IPS-NIHi11 (cell line): ENCODE results near the gene XCR1.

Source experiments
- DNase-seq: peaks from one replicate; pipeline ENCODE4 v3.0.0; 2012; ENCODE audit warnings: mixed read lengths, low spot score

XCR1 gene

DNA sequence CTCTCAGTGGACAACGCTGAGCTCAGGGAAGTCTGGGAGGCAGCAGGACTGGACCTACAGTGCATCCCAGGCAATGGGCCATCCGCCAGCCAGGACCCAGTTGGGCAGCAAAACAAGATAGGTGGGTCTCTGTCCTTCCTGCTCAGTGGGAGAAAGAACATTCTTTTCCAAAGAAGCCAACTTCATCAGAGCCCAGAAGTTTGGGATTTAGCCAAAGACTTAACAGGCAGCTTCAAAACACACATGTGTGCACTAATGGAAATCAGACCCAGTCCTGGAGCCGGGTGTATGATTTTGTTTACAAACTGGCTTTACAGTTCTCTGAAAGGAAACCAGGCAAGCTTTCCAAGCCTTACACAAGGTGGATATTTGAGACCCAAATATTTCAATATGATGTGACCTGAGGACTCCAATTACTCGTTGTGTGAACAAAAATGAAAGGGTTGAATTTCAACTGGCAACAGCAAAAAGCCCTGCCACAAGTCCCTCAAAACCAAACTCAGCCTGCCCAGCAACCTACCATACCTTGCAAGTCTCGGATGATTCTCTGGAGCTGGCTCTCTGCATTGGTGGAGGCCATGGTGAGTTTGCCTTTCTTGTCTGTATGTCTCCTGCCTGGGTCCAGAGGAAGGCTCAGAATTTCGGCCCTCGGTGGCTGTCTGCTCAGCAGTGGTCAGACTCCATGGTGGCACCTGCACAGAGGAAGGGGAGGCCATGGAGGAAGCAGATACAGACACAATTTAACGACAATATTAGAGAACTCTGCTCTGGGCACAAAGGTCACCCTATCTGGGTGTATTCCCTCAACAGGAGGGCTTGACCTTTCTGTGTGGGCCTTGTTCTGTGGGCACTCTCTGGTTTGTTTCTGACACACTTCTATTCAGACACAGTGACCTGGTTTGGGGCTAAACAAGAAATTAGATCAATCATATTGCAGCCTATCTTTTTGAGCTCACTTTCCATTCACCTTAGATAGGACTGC is 42.7 kb downstream of the XCR1 start:
- no peak for DNase-seq

DNA sequence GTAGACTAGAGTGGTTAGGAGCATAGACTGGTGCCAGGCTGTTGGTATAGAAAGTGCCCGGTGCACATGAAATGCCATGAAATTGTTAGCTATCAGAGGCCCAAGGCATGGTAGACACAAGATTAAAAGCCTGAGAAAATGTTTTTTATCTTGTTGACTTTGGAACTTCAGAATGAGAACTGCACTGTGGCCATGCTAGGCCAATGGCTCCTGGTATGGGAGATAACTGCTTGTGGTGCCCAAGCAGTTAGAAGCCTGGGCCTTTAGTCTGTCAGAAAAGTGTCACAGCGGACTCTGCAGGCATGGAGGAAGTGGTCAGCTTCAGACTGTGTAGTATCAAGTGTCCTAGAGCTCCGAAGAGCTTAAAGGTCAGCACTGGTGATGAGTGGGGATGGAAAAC is 43.5 kb downstream of the XCR1 start:
- no peak for DNase-seq

DNA sequence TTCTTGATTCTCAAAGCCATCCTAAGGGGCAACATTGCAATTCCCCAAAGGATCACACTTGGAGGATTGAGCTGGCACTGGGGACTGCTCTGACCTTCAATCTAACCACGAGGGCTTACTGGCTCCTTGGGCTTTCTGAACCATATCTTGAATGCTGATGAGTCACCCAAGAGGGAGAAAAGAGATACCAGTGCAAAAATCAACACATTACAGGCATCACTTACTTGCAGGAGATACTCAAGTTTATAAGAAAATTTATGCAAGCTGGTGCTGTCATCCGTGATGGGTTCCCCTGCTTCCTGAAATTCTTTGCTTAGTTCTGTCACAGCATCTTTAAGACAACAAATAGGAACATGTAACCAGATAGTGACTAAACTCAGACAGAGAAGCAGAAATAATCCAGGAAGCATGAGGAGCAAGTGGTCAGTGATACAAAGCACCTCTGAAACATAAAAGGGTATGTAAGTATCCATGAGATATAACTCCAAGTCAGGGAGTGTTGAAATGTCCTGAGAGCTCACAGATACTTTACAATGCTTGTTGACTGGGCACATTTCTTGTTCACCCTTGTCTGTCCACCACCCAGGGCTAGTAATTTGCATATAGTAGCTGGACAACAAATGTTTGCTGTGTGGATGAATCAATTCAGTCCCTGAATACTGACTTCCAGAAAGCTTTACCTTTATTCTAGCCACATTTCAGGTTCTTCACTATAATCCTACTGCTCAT is 45.8 kb downstream of the XCR1 start:
- DNase-seq = no peak

DNA sequence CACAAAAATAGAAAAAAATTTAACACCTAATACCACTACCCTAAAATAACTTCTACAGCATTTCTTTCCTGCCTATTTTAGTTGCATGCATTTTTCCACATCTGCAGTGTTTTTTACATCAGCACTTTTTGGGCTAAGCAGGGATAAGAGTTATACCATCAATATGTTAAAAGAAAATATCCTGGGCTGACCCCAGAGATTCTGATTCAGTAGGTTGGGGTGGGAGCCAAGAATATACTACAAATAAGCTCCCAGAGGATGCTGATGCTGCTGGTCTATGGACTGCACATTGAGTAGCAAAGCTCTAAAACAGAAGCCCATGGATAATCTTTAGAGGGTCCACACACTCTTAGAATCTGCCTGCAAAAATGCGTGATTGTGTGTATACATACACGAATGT is 46.5 kb downstream of the XCR1 start:
- DNase-seq = no peak

DNA sequence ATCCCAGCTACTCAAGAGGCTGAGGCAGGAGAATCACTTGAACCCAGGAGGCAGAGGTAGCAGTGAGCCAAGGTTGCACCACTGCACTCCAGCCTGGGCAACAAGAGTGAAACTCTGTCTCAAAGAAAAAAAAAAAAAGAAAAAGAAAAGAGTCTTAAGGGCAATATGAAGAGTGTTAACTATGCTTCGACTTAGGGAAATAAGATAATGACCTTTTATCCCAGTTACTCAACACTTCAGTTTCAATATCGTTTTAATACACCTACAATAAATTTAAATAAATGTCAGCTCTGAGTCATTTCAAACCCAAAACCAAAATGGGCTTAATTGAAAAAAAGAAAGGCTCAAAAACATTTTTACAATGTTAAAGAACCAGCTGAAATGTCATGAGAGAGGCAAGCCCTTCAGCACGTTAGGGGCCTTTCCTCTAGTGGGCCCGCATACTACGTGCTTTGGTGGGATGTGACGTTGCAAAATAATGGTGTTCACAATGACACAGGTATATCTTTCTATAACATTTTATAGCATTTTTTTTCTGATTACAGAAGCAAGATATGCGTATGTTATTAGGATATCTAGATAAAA is 47.0 kb downstream of the XCR1 start:
- DNase-seq = no peak

DNA sequence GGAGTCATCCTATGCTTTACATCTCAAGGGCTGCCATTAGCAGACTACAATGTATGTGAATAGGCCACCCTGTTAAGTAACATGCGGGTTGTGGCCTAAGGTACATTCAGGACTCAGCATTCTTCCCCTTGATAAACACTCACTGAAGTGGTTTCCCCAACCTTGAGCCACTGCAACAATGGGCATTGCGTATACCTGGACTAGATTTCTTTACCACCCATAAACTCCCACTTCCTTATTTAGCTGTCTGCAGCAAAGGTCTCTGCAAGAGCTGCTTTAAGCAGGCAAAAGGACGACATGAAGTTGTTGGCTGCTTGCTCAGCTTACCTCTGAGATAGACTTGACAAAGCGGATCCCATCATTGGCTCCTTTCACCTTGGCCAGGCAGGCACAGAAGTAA is 47.9 kb downstream of the XCR1 start:
- no peak for DNase-seq

DNA sequence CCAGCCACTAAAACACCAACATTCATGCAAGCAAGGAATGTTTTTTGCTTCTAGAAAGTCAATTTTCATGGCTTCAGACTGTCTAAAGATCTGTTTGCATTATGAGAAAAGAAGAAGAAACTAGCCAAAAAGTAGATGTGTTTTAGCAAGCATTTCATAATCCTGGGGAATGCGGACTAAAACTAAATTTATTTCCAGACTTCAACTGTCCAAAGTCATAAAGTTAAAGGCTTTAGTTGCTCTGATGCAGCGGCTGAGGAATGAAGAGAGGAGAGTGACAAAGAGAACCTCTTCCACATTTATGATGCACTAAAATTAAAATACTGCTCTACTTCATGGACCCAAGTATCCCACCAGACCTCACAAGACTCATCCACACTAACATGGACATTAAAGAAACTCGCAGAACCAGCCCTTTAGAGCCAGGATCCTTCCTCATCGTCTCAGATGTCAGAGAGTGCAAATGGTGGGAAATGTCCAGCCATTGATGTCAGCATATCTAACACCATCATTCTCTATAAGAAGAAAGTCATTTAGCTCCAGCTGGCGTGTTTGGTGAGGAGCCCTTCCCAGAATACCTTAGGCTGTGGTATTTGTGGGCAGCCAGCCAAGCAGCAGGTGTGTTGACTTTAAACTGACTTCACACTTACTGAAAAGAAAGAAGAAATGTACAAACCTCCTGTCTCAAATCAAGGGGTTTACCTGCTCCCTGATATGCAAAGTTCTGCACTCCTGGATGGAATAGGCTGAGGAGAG is 49.1 kb downstream of the XCR1 start:
- no peak for DNase-seq

DNA sequence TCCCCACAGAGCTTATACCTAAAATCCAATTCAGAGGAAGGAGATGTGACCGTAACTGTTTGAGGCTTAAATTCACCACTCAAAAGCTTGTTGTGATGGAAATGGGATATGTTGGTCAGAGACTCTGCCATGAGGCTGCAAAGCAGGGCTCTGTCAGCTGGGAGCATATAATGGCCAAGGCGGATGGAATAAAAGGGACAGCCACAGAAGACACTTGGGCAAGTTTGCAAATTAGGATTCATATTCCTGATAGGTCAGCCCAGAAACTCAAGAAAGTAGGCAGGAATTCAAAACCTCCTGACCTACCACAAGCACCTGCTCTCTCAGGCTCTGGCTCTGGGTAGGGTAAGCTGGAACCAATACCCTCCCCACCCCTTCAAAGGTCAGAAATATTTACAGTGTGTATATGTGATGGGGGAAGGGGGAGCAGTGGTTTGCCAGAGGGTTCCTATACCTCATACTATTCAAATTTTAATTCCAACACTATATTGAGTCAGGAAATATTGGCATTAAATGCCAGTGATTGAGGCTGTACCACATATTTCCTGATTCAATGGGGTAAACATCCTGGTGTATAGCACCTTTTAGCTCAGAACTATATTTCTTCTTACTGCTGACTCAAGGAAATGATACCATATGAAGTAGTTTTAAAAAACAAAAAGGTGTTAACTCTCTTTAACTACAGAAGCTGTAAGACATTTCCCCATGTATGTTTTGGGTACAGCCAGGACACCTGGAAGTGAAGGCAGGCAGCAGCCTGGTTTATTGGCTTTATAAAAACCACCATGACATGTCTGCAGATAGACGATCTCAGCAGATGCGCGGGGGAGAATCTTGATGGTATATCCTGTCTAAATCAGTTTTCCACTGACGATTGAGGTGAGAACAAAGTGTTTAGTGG is 50.8 kb downstream of the XCR1 start:
- no peak for DNase-seq

DNA sequence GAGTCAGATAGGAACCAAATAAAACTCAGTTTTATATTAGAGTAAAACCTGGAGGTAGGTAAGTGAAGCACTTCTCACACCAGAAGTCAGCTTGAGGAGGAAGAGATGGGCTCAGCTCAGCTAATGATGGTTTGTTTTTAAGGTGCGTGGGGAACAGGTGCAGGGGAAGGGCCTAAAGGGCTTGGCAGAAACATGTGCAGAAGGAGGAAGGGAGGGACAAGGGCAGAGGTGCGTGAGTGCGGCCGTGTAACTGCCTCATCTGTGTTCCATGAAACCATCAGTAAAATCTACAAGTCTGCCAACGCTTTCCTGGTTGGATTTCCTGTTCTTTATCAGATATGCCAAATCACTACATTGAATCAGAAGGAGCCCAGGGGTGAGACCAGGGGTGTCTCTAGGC is 51.6 kb downstream of the XCR1 start:
- DNase-seq = no peak

DNA sequence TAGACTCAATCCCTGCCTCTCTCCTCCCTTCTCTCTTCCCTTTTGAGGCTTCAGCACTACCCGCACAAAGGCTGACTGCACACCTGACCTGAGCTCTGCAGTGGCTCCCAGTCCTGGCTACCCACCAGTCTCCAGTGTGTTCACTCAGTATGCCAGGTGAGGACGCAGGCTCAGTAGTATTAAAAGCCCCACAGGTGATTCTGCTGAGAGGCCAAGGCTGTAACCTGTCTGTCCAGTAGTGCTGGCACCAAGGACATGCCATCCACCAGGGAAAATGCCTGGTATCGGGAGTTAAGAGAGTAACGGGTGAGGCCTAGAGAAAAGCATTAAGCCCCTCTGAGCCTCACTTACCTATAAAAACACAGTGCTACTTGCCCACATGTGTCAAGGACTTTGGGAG is 52.6 kb downstream of the XCR1 start:
- DNase-seq = no peak

DNA sequence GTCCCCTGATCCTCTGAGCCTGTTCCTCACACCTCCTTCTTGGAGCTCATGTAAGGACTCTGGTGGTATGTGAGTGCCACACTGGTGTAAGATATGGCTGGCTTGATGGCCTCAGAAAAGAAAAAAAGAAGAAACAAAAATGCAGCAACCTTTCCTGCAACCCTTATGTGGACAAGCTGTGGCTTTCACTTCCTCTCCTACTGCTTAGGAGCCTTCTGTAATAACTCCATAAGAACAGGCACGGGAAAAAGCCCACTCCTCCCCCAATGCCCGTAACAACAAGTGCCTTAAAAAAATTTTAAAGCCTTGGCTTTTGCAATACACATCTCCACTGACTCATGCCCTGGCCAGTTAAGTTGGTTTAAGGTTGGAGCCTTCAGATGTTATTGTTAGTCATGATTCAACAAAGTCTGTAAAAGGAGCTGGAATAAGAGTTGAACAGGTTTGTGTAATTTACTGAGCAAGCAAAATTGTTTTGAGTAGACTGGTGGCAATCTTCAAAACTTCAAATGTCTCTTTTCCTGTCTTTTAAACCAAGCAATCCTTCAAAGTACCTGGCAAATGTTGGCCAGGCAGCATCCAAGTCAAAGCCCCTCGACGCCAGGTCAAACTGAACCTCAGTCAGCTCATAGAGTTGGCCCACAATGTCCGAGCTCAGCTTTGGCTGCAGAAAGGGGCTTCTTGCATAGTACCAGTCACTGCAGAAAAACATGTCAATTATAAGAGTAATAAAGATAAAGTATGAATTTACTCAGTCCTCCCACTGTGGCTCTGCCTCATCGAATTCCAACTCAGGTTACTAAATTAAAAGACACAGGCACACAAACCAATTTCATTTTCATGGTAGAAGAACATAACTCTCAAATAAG is 54.5 kb downstream of the XCR1 start:
- no peak for DNase-seq

DNA sequence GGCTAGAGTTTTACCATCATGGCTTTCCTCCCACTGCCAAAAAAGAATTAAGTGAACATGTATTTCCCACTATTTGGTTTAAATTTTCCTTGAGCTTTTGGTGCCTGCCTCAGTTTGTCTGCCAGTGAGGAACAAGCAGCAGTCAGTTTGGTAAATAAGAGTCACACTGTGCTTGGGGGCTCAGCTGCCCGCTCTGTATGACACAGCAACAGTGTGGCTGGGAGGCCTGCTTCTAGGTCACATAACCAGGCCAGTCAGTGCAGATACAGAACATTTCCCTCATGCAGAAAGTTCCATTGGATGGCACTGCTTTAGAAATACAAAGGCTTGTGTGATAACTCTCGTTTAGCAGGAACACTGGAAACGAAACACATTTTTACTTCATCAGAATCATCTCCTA is 57.3 kb downstream of the XCR1 start:
- DNase-seq = no peak

DNA sequence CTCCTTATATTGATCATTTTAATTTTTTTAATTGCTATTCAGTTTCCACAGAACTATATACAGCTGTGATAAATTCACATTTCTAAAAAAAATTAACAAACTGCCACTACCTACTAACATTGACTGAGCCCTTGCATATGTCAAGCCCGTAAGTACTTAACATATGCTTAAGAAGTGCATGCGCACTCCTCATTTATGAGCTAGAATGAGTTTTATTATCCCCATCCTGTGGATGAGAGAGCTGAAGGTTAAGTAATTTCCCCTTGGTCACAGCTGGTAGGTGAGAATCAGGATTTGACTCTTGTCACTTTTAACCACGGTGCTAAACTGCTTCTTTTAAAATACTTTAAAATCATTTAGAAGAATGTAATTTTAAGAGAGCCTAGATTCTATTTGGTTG is 58.2 kb downstream of the XCR1 start:
- no peak for DNase-seq

DNA sequence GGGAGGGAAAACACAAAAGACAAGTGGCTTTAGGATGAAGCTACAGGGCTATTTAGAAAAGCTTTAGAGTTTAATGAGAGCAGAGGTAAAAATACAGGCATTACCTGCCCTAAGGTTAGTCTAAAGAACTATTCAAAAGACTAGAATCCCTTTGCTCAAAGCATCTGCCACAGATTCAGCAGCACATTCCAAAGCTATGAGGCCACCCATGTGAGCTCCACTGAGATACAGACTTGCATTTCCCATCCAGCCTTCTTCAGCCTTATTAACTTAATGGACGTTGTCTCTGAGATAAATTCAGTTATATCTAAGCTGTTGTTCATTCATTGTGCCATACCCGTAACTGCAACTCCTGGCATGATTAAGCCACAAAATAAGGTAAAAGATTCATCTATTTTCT is 58.6 kb downstream of the XCR1 start:
- DNase-seq = peak; percentile 20

DNA sequence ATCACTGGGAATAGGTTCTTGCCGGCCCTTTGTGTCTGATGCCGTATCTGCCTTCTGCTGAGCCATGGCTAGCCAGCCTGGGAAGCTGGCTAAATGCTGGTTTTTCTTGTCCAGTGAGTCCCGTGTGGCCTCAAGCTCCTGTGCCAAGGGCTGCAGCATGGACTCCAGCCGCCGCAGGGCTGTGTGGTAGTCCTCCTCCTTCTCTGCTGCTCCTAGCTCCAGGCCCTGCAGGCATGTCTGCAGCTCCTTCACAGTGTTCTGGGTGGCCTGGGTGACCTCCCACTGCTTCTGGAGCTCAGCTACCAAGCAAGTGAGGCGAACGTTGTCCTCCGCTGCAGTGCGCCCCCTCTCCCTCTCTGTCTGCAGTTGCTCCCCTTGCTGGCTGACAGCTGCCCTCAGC is 59.1 kb downstream of the XCR1 start:
- DNase-seq = no peak

DNA sequence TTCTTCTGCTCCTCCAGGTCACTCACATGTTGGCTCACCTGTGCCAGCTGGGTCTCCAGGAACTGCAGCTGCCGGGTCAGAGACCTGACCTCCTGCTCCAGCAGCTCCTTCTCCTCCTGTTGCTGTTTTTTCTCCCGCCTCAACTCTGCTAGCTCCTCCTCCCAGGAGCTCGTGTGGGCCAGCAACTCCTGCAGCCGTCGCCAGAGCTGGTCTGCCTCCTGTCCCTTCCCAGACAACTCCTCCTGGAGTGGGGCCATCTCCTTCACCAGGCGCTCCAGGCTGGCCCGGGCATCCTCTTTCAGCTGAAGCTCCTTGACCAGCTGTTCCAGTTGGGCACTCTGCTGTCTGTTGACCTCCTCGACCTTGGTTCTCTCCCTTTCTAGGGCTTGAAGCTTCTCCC is 59.6 kb downstream of the XCR1 start:
- no peak for DNase-seq
